SW 1271 (cell line): Measurements from ENCODE around the gene CNTNAP2.
"Not testable (repeated sequence)": the region's sequence is repeated elsewhere in the genome, so short reads cannot be mapped to it uniquely, and the experiment has no call there.

ENCODE experiments used
- DNase-seq, 2 experiments: peaks; one replicate each; lab custom pipeline; 2025; lab: John Stamatoyannopoulos, UW

The CNTNAP2 gene

GRCh38 chr7:147096629-147097028 is 980.0 kb downstream of the CNTNAP2 start:
- no peak for DNase-seq

- DNase-seq, result no peak
Measured at GRCh38 chr7:147103224-147103623, 986.6 kb downstream of the CNTNAP2 start.

DNA sequence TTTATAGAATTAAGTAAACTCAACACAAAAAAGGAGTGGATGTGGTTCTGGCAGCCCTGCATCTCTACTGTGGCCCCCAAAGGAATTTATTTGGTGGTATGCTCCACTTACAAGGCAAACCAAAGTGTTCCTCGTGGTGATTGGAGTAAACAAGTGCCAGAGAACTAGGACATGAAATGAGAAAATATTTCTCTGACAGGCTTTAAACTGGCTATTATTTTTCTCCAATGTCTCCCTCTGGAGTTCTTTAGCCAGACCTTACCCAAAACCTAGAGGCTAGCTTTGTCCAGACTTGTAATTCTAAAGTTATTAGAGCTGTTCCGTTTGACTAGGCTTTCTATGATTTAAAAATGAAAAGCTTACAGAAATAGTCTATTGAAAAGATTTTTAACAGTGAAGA is 990.1 kb downstream of the CNTNAP2 start:
- no peak for DNase-seq

DNA sequence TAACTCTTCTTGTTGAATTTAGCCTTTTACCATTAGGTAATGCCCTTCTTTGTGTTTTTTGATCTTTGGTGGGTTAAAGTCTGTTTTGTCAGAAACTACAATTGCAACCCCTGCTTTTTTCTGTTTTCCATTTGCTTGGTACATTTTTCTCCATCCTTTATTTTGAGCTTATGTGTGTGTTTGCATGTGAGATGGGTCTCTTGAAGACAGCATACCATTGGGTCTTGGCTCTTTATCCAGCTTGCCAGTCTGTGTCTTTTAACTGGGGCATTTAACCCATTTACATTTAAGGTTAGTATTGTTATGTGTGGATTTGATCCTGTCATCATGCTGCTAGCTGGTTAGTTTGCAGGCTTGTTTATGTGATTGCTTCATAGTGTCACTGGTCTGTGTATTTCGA is 997.9 kb downstream of the CNTNAP2 start:
- not testable (repeated sequence) for DNase-seq

- no peak for DNase-seq
Measured at GRCh38 chr7:147136352-147136751, 1019.8 kb downstream of the CNTNAP2 start.

- no peak for DNase-seq
Measured at GRCh38 chr7:147145194-147145593, 1028.6 kb downstream of the CNTNAP2 start.

DNA sequence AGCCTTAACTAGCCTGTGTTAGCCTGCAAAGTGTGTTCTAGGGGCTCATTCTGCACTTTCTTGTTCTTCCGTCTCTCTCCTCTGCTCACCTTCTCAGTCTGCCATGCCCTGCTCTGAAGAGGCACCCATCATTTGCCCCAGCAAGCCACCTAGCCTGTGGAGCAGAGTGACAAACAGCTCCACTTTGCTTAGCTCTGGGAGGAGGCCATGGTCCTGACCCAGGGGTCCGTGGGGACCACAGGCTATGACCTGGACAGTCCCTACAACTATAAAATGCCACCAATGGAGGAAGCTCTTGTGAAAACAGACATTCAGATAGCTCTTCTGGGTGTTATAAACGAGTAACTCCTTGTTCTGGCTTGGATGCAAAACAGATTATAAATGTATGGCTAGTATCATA is 1029.6 kb downstream of the CNTNAP2 start:
- no peak for DNase-seq

DNA sequence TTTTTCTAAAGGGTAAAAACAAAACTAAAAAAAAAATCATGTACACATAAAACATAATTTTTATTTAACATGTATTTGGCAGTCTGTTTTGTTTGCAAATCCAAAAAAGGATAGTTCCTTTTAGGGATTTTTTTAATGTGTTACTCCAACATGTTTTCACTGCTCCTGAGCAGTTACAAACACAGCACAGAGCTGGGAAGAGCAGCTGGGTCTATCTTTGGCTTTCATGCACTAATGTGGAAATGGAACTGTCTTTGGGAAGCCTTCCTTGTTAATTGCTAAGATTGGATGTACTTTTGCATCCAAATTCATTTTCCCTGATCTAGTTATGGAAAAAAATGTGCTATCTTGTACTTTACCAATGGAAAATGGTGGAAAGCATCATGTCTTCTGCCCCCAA is 1035.1 kb downstream of the CNTNAP2 start:
- no peak for DNase-seq

DNA sequence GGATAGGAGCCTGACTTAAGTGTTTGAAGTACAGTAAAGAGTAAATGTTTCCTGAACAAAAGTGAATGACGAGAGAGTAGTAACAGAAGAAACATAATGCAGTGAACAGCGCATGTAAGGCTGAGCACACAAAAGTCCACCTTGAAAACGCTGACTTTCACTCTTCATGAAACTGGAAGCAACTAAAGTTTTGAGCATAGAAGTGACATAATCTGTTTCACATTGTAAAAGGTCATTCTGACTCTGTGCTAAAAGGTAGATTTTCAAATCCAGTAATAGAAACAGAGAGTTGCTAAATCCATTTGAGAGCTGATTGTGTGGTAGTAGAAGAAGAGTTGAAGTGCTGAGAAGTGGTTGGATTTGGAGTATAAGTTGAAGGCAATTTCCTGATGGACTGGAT is 1037.0 kb downstream of the CNTNAP2 start:
- DNase-seq, result no peak

DNA sequence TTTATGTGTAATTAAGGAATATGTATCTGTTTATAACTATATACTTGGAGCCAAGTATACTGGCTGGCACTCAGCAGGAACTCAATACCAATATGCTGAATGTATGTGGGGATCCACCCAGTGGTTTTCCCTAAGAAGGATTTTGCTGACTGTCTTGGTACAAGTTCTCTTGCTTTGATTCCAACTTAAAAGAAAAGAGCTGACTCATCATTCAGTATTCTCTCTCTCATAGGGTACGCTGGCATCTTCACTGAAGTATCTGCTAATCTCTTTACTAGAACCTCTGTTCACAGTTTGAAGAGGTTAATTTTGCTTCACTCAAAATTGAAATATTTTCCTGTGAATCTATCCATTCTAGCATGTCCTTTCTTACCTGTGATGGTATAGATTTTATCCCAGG is 1044.8 kb downstream of the CNTNAP2 start:
- DNase-seq, result no peak

DNA sequence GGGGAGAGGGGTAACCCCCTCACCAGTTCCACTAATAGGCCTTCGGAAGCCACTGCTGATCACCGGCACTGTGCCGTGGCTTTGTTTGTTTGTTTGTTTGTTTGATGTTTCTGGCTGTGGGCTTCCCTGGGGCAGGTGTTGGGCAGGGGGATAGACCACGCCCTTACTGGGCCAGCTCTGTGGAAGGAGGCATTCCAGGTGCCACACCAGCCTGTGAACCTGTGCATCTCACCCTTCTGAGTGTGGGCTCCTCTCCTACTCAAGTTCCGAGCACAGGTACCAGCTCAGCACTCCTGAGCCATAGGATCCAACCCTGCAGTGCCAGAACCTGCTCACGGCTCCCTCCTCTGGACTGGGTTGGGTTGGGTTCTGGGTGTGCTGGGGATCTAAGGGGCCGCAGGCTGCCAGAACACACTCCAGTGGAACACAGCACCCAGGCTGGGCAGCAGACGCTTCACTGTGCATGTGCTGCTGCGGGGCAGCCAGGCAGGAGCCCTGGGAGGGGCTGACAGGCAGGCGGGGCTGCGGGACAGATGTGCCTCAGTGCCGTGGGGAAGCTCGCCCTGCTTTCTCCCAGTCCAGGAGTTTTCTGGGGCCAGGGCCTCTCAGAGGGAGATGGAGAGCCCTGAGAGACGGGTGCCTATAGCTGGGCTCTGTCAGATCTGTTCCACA is 1053.9 kb downstream of the CNTNAP2 start:
- no peak for DNase-seq

- DNase-seq, result no peak
Measured at GRCh38 chr7:147171013-147171391, 1054.4 kb downstream of the CNTNAP2 start.

- DNase-seq, result no peak
Measured at GRCh38 chr7:147173883-147174282, 1057.3 kb downstream of the CNTNAP2 start.

GRCh38 chr7:147182874-147183273 is 1066.3 kb downstream of the CNTNAP2 start:
- no peak for DNase-seq

- DNase-seq, result no peak
Measured at GRCh38 chr7:147183276-147183675, 1066.7 kb downstream of the CNTNAP2 start.

- DNase-seq, result no peak
Measured at GRCh38 chr7:147188467-147188866, 1071.9 kb downstream of the CNTNAP2 start.

- no peak for DNase-seq
Measured at GRCh38 chr7:147193476-147193875, 1076.9 kb downstream of the CNTNAP2 start.

GRCh38 chr7:147196481-147196880 is 1079.9 kb downstream of the CNTNAP2 start:
- DNase-seq, result no peak

DNA sequence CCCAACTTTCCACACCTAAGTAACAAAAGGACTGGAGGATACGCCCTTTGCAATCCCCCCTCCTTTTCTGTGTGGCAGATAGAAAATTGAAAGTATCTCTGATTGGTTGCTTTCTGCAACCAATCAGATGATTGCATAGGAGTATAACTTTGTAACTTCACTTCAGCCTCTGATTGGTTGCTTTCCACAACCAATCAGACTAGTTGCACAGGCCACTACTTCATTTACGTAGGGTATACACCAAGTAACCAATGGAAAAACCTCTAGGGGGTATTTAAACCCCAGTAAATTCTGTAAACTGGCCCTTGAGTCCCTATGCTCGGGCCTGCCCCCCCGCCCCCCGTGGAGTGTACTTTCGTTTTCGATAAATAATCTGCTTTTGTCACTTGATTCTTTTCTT is 1080.4 kb downstream of the CNTNAP2 start:
- DNase-seq, result no peak

DNA sequence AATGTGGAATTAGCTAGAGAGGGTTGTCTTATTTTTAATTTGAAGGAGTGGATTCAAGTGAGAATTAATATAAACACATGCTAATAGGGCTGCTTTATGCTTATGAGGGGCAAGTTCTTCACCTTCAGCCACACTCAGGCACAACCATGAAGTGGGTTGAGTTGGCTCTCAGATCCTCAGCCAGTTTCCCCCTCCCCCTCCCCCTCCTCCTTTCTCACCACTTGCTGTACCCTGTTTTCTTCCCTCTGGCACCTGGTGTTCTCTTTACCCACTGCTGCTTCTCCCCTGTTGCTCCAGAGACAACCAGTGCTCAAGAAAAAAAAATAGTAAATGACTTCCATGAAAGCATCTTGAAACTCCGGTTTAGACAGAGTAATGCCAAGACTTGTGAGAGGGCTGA is 1083.3 kb downstream of the CNTNAP2 start:
- no peak for DNase-seq

GRCh38 chr7:147207988-147208387 is 1091.4 kb downstream of the CNTNAP2 start:
- DNase-seq, result no peak

- DNase-seq, result no peak
Measured at GRCh38 chr7:147231275-147231674, 1114.7 kb downstream of the CNTNAP2 start.

- DNase-seq, result no peak
Measured at GRCh38 chr7:147235645-147236382, 1119.2 kb downstream of the CNTNAP2 start.

- no peak for DNase-seq
Measured at GRCh38 chr7:147240468-147240867, 1123.9 kb downstream of the CNTNAP2 start.
